Heart right ventricle (tissue), 16 donors: ENCODE data around the gene MAP3K2. TPM values are rescaled to one million over a fixed set of nuclear protein-coding genes. Genes with fewer than 3 reads are reported as not detected.

Source experiments
- ATAC-seq, 8 donors: fragments of 200-7000 bp; cut with Tn5 transposase; one replicate each; pipeline ENCODE4 v1.9.1; 2020; ENCODE audit warnings: mild to moderate bottlenecking in 8 of 8, moderate library complexity in 8 of 8, moderate number of reproducible peaks in 1 of 8
- DNase-seq, 2 donors: peaks; one replicate each; pipeline ENCODE4 v3.0.0-alpha.2; 2020
- H3K27ac ChIP-seq, 10 donors: fragments of 200-600 bp; sonication (generic) in 2 of 10; one replicate each; pipeline versions ENCODE4 v1.5.0 to v1.8.0; 2020 to 2022; ENCODE audit warnings: mild to moderate bottlenecking in 3 of 10
- H3K27me3 ChIP-seq, 7 donors: fragments of 200-600 bp; one replicate each; pipeline ENCODE4 v1.8.0; 2021 to 2022; ENCODE audit warnings: mild to moderate bottlenecking in 2 of 7
- H3K36me3 ChIP-seq, 9 donors: fragments of 200-600 bp; sonication (generic) in 1 of 9; one replicate each; pipeline versions ENCODE4 v1.5.0 to v1.8.0; 2020 to 2022; ENCODE audit warnings: mild to moderate bottlenecking in 2 of 9
- H3K4me1 ChIP-seq, 9 donors: fragments of 200-600 bp; sonication (generic) in 1 of 9; one replicate each; pipeline versions ENCODE4 v1.5.0 to v1.8.0; 2020 to 2022; ENCODE audit warnings: mild to moderate bottlenecking in 4 of 9
- H3K4me3 ChIP-seq, 10 donors: fragments of 200-600 bp; sonication (generic) in 2 of 10; one replicate each; pipeline versions ENCODE4 v1.5.0 to v1.8.0; 2020 to 2022; ENCODE audit warnings: mild to moderate bottlenecking in 7 of 10, moderate library complexity in 2 of 10
- H3K9me3 ChIP-seq, 11 donors: fragments of 200-600 bp in 10 of 11; sonication (generic) in 2 of 11; one replicate each; pipeline versions ENCODE4 v1.5.0 to v1.8.0; 2013 to 2022; ENCODE audit warnings: mild to moderate bottlenecking in 2 of 11, control low read depth in 1 of 11, moderate library complexity in 1 of 11
- WGBS, 2 donors: extraction: QIAGEN DNeasy Blood & Tissue Kit; methylation state at CpG; one replicate each; pipeline ENCODE4 v1.1.7; 2013; ENCODE audit warnings: inconsistent platforms in 1 of 2; 5-methylcytosine and 5-hydroxymethylcytosine counted together
- intact Hi-C, 10 donors: fragments of 100-400 bp; cut with DNase I; formaldehyde crosslinking; loops; one replicate each; pipeline versions ENCODE4 v1.11.1 to v1.14.2; 2022
- polyA plus RNA-seq, 2 donors: library from polyadenylated mRNA; stranded (reverse); fragments of 200-250 nt; gene quantifications; one replicate each; pipeline ENCODE4 v1.2.3, GENCODE V29; 2013
- total RNA-seq, 10 donors: library from RNA; stranded (reverse); fragmentation: NEBNext Ultra II Directional in 3 of 10; extraction: Animal tissue kit (Norgen Biotek cat#: 25700) in 3 of 10; gene quantifications; one replicate each; pipeline versions ENCODE4 v1.2.1 to v1.2.4, GENCODE V29; 2021 to 2023
- TF ChIP-seq, protein P1 (sequence below), 9 donors: fragments of 200-600 bp; sonication (generic) in 2 of 9; IDR thresholded peaks; one replicate each; pipeline versions ENCODE4 v1.5.0 to v1.8.0; 2021 to 2022; ENCODE audit warnings: antibody characterized with exemption in 9 of 9, mild to moderate bottlenecking in 5 of 9, moderate library complexity in 1 of 9
- donor health status: Arrhythmogenic right ventricular cardiomyopathy.
- donor health status: ischemic (EF 13 %, LVEDD 7.1; RV severe dilation, severe dysfunction).
- donor health status: healthy with polysubstance abuse.
- donor health status: DM: no; HTN: yes; CAD: no.
- donor health status: DM: no; HTN: no; CAD: no.
- donor health status: ischemic (EF 25% LVEDD 6.9; RV normal size, moderate dysfunction).
- donor health status: ischemic (EF 25% LVEDD 5.7; RV mildly dilated, moderate dysfunction).
- donor health status: healthy.
- donor health status: DM: yes; HTN: yes; CAD: no.
- donor health status: Ischemic cardiomyopathy.
- donor health status: ischemic (EF 35%, LVEDD 5.7; RV mildly dilated, moderate dysfunction).
- donor health status: nonischemic (EF 11% LVEDD 7.7; RV severe dilation, severe dysfunction).
- donor health status: DM: yes; HTN: yes; CAD: no.
- donor health status: PGD.
- donor health status: ischemic (EF 29% LVEDD 5.4; RV normal size, mild dysfunction).
- donor health status: nonischemic (EF 23%, LVEDD 6.1; RV moderate dilation, normal function).

The MAP3K2 gene
- total and polyA plus RNA-seq, 12 donors, result 2.9 to 30.9 (median 25.2) TPM

DNA sequence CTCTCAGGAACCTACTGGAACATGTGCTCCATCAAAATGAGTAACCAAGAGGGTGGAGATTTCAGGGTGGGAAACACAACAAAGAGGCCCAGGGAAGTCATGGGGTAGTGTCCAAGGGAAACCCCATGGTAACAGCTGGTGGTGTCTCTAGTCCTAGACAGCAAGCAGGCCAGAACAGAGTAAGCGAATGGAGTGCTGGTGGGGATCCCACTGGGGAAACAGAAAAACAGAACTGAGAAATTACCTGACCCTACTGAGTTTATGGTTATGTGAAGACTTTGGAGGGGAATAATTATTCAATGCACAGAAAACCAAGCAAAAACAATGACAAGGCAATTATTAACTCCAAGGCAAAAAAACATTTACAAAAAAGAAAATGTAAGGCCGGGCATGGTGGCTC lies 110.7 kb downstream of the MAP3K2 start:
- H3K9me3 ChIP-seq, result no peaks in the 10 kb centered on the region
- TF ChIP-seq, protein P1, sequence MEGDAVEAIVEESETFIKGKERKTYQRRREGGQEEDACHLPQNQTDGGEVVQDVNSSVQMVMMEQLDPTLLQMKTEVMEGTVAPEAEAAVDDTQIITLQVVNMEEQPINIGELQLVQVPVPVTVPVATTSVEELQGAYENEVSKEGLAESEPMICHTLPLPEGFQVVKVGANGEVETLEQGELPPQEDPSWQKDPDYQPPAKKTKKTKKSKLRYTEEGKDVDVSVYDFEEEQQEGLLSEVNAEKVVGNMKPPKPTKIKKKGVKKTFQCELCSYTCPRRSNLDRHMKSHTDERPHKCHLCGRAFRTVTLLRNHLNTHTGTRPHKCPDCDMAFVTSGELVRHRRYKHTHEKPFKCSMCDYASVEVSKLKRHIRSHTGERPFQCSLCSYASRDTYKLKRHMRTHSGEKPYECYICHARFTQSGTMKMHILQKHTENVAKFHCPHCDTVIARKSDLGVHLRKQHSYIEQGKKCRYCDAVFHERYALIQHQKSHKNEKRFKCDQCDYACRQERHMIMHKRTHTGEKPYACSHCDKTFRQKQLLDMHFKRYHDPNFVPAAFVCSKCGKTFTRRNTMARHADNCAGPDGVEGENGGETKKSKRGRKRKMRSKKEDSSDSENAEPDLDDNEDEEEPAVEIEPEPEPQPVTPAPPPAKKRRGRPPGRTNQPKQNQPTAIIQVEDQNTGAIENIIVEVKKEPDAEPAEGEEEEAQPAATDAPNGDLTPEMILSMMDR (IDR thresholded peaks at IDR 0.05), result no peak
- peaks cover 0 to 100% (median 57%) of the 10 kb centered on the region in 9 donors for H3K36me3 ChIP-seq
- ATAC-seq (no peak), DNase-seq (no peak)
- H3K27ac ChIP-seq, result no peak overlapping the region
- H3K4me1 ChIP-seq, result peaks cover 0 to 15% (median 0%) of the 10 kb centered on the region in 9 donors
- H3K27me3 ChIP-seq, result no peaks in the 10 kb centered on the region
- WGBS, 2 donors, result 91 to 98% methylated on average over 2 of the region's 2 CpGs
- intact Hi-C loops, result no loop called here
- H3K4me3 ChIP-seq, result no peak overlapping the region

DNA sequence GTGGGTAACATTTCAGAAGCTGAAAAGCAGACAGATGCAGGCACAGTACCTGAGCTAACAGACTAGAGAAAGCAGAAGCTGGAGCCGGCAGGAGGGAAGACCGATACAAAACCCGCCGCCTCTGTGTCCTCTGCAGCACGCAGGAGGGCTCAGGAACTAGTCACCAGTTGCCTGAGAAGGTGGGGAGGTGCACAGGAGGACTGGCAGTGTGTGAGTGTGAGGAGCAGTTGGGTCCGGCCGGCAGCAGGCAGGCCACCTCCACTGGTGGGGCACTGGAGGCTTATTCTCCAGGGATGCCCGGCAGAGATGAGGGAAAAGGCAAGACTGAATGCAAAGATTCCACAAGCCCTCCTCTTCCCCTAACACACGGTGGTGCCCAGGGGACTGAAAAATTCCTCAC lies 112.0 kb downstream of the MAP3K2 start:
- WGBS, 2 donors, result 84 to 92% methylated on average over 9 of the region's 9 CpGs
- Histone ChIP-seq H3K27me3 (no peaks in the 10 kb centered on the region), H3K4me1 (peaks cover 0 to 15% (median 0%) of the 10 kb centered on the region in 9 donors), H3K36me3 (peaks cover 0 to 100% (median 66%) of the 10 kb centered on the region in 9 donors), H3K4me3 (no peak overlapping the region), H3K9me3 (no peaks in the 10 kb centered on the region), H3K27ac (no peak overlapping the region)
- intact Hi-C loops, result no loop called here
- TF ChIP-seq, protein P1 (IDR thresholded peaks at IDR 0.05), result no peak
- DNase-seq, result no peak
- ATAC-seq, result no peak

DNA sequence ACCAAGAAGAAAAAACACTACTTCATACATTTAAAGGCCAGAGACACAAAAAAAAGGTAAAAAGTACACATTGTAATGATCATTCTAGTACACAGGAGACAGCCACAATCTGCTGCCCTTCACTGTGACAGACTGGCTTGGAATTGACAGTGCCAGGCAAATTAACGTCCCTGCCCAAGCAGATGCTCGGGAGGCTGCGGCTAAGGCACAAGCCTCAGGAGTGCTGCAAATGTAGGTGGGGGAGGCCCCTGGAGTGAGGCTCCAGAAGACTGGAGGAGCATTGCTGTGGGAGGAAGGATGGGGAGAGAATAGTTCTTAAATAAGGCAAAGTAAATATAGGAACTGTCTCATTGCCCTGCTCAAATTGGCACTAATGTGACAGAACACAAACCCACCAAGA lies 112.4 kb downstream of the MAP3K2 start:
- Histone ChIP-seq H3K4me3 (no peak overlapping the region), H3K27me3 (no peaks in the 10 kb centered on the region), H3K4me1 (peaks cover 0 to 15% (median 0%) of the 10 kb centered on the region in 9 donors), H3K9me3 (no peaks in the 10 kb centered on the region), H3K36me3 (peaks cover 0 to 100% (median 67%) of the 10 kb centered on the region in 9 donors), H3K27ac (no peak overlapping the region)
- intact Hi-C loops, result no loop called here
- 93 to 97% methylated on average over 3 of the region's 3 CpGs for WGBS, 2 donors
- TF ChIP-seq, protein P1 (IDR thresholded peaks at IDR 0.05), result no peak
- ATAC-seq, result no peak
- DNase-seq, result no peak

GRCh38 chr2:127270663-127271062 lies 117.1 kb downstream of the MAP3K2 start:
- H3K27me3 ChIP-seq, result no peaks in the 10 kb centered on the region
- DNase-seq, result no peak

More at GRCh38 chr2:127270663-127271062, 117.1 kb downstream of the MAP3K2 start:
- TF ChIP-seq, protein P1 (IDR thresholded peaks at IDR 0.05), result no peak
- peak in 1 of 8 donors; percentile 26 for ATAC-seq
- no peak overlapping the region for H3K27ac ChIP-seq
- intact Hi-C loops, result no loop called here
- WGBS, 2 donors, result 97 to 99% methylated on average over 5 of the region's 5 CpGs
- peaks cover 0 to 96% (median 68%) of the 10 kb centered on the region in 9 donors for H3K36me3 ChIP-seq
- no peak overlapping the region for H3K4me3 ChIP-seq
- H3K9me3 ChIP-seq, result no peaks in the 10 kb centered on the region
- H3K4me1 ChIP-seq, result no peaks in the 10 kb centered on the region
